VCaP (cell line): ENCODE measurements around the gene ATP5PD.

Experiments
- H3K27ac ChIP-seq: fragments of 450-650 bp; 2 replicates; pipeline ENCODE4 v1.5.1; 2017
- CTCF ChIP-seq: fragments of 450-650 bp; conservative IDR thresholded peaks from 2 replicates; pipeline ENCODE4 v1.5.1; 2017; ENCODE audit warnings: mild to moderate bottlenecking, moderate library complexity

Gene ATP5PD

GRCh38 chr17:74990581-74991105, 56.1 kb downstream of the ATP5PD start:
- peak overlapping the region; percentile 88; the same call in 1 of the 2 replicates for H3K27ac ChIP-seq
- no peak for TF ChIP-seq CTCF
